ENCODE results near the gene CLIC5.

CLIC5 gene

DNA sequence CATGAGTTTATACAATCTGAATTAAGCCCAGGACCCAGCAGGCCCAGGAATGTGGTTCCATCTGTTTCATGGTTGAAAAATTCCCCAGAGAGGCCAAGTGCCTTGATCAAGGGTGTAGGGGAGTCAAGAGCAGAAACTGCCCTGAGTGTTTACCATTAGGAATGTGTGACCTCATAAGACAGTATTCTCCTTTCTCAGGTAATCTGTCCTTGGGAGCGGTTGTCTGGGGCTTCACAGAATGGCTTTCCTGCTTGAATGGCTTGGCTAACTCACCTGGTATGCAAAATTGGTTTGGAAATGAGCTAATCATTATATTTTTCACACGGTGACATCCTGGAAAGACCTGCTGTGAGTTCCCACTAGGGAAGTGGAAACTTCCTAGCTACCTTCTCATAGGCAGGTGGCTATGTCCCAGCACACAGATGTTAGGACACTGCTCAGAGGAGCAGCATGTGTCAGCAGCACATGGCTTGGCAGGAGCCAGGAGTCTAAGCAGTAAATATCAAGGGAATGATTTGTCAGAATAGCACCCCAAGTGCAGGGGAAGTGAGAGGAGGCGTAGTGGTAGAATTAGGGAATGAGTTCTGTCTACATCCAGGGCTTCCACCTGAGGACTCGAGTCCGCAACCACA lies 17.7 kb downstream of the CLIC5 start:
- DNase-seq (ENCODE audit: low spot score), result no peak

GRCh38 chr6:45991189-45991588 lies 24.5 kb downstream of the CLIC5 start:
- DNase-seq (ENCODE audit: low spot score), result no peak

DNA sequence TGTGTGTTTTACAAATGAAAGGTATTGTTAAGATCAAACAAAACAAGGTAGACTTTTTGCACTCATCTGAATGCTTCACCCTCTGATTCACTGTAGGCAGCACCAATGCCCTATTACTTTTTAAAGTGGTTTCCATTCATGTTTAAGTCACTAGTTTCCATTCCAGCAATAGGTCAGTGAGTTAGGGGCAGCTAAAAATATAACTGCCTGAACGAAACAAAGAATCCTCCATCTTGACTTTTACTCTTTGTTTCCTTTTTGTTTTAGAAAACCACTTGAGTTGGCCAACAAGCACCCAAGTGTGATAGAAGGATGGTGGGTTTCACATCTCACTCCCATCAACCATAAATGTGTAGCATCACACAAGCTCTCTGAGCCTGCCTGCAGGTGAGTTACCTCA lies 25.5 kb downstream of the CLIC5 start:
- DNase-seq (ENCODE audit: low spot score), result no peak

DNA sequence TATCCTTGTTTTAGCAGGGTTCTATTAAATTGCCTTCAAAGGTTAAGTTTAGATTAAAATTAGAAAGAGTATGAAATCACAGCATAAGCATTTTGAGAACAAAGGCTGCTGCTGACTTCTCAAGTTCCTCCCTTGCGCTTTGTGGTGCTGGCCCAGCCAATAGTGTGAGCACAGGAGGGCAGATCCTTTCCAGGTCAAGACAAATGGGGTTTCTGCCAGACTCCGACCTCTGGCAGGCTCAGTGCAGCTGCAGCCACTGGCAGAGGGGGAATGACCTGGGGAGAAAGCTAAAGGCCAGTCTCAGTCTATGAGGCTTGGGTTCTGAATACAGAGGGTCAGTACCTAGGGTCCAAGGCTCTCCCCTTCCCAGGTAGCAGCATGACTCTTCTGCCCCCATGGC lies 27.0 kb downstream of the CLIC5 start:
- DNase-seq (ENCODE audit: low spot score), result no peak

DNA sequence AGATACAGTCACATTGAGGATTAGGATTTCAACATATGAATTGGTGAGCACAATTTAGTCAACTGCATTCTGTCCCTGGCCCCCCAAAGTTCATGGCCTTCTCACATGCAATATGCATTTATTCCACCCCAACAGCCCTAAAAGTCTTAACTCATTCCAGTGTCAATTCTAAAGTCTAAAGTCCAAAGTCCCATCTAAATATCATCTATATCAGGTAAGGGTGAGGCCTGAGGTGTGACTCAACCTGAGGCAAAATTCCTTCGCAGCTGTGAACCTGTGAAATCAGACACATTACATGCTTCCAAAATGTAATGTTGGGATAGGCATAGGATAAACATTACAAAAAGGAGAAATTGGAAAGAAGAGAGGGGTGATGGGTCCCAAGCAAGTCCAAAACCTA lies 27.8 kb downstream of the CLIC5 start:
- no peak for DNase-seq (ENCODE audit: low spot score)

- no peak for DNase-seq (ENCODE audit: low spot score)
Measured at GRCh38 chr6:45986746-45987274, 28.9 kb downstream of the CLIC5 start.

GRCh38 chr6:45984788-45985425 lies 30.8 kb downstream of the CLIC5 start:
- no peak for DNase-seq (ENCODE audit: low spot score)

- no peak for DNase-seq (ENCODE audit: low spot score)
Measured at GRCh38 chr6:45984347-45984746, 31.3 kb downstream of the CLIC5 start.

DNA sequence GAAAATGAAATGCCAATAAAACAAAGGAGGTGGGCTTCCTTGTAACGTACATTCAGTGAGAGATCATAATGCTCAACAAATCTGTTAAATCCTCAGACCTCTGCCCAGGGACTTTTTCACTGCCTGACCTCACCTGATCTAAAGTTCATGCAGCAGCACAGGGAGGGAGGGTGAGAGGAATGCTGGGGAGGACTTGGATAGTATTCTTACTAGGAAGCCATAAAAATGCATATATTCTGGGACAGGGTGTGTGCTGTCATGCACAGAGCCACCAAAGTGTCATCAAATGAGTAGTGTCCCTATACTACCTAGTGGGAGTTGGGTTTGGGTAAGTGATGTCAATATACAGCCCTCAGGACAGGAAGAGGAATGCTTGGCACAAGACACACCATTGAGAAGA lies 32.6 kb downstream of the CLIC5 start:
- DNase-seq (ENCODE audit: low spot score), result no peak

GRCh38 chr6:45982280-45983036 lies 33.2 kb downstream of the CLIC5 start:
- no peak for DNase-seq (ENCODE audit: low spot score)

DNA sequence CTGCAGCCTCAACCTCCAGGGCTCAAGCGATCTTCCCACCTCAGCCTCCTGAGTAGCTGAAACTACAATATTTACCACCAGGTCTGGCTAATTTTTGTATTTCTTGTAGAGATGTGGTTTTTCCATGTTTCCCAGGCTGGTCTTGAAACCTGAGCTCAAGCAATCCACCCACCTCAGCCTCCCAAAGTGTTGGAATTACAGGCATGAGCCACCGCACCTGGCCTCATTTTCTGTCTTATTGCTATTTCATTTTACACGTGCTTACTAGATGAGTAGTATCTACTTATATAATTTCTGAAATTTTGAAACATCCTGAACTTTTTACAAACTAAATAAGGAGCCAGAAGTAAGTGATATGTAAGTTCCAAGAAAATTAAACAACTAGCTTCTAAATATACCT lies 34.6 kb downstream of the CLIC5 start:
- DNase-seq (ENCODE audit: low spot score), result no peak

- no peak for DNase-seq (ENCODE audit: low spot score)
Measured at GRCh38 chr6:45979311-45979710, 36.3 kb downstream of the CLIC5 start.

GRCh38 chr6:45974596-45974995 lies 41.1 kb downstream of the CLIC5 start:
- no peak for DNase-seq (ENCODE audit: low spot score)

DNA sequence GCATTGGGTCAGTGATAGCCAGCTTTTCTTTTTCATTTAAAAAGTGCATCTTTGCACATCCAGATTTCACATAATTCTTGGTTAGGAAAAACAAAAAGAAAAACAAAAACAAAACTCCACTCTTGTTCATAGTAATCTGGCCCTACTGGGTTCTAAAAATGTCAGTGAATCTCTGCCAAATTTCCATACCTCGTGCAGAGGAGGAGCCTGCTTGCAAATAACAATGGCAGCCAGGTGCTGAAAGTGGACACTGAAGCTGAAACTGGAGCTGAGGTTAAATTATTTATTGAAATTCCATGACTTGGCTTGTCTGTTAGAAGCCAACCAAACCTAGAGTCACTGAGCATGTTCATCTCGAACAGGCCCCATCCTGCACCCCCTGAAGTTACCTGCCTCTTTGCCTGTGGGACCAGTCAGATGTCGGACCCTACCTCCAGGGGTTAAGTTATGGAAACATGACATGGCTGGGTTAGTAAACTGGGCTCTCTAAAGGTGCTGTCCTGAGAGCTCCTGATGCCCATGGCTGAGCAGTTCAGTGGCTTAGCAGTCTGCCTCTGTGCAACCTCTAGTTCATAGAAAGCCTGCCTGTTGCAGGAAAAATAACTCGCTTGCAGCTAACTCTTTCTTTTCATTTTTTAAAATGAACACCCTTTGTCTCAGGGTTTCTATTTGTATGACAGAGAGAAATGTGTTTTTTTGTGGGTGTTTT lies 42.7 kb downstream of the CLIC5 start:
- no peak for DNase-seq (ENCODE audit: low spot score)

GRCh38 chr6:45971287-45971686 lies 44.4 kb downstream of the CLIC5 start:
- DNase-seq (ENCODE audit: low spot score), result no peak

DNA sequence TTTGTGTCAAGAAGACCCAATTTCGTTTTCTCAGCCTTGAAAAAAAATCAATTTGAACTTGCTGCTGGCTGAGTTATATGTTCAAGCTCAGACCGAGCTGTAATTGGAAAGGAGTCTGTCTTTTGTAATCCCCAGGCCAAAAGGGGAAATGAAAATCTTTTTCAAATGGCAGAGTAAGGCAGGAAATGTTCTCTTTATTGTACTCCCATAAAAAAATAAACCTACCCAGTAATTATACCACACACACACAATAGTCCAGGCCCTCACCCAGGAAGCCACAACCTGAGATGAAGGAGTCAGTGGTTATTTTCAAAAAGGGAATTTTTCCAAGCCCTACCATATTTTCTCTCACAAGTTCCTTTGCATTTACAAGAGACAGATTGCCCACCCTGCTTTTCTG lies 45.3 kb downstream of the CLIC5 start:
- no peak for DNase-seq (ENCODE audit: low spot score)

DNA sequence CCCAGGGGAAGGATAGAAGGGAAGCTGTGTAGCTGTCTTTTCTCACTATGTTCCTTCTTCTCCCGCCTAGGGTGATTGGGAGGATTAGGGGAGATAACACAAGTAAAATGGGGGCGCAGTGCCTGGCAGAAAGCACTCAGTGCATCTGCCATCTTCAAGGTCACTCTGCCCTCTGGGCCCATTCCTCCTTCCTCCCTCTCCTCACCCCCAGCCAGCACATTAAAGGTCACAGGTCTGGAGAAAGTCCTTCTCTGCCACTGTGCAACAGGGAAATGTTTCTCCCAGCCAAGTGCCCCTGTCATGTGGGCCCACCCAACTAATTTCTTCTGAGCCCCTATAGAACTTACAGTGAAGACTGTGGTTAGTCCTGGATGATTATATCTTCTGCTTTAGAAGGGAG lies 45.8 kb downstream of the CLIC5 start:
- DNase-seq (ENCODE audit: low spot score), result no peak

- DNase-seq (ENCODE audit: low spot score), result no peak
Measured at GRCh38 chr6:45969026-45969425, 46.6 kb downstream of the CLIC5 start.

DNA sequence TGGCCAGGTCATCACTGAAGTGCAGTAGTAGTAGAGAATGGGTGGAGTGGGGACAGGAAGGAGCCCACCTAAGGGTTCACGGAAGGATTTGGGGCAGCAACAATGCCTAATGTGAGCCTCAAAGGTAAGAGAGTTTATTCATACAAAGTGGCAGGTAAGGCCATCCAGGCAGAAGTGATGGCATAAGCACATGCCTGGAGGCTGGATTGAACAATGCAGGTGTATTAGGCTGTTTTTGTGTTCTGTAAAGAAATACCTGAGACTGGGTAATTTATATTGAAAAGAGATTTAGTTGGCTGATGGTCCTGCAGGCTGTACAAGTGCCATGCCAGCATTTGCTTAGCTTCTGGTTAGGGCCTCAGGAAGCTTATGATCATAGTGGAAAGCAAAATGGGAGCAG lies 48.3 kb downstream of the CLIC5 start:
- DNase-seq (ENCODE audit: low spot score), result no peak

DNA sequence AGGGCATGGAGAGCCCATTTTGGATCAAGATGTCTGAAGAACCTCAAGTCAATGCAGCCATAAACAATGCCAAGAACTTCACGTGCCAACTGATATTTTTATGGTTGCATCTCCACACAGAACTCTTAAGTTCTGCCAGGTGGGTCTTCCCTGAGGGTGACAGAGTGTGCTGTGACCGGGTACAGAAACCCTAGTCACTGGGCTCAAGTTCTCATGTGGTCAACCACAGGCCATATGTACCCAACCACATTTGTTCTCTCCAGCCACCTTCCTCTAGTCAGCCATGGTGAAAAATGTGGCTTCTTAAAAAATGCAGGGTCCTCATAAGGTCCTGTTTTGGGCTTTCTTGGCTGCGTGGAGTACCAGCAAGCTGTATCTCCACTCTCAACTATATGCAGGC lies 48.9 kb downstream of the CLIC5 start:
- no peak for DNase-seq (ENCODE audit: low spot score)

- DNase-seq (ENCODE audit: low spot score), result no peak
Measured at GRCh38 chr6:45966340-45966739, 49.3 kb downstream of the CLIC5 start.

DNA sequence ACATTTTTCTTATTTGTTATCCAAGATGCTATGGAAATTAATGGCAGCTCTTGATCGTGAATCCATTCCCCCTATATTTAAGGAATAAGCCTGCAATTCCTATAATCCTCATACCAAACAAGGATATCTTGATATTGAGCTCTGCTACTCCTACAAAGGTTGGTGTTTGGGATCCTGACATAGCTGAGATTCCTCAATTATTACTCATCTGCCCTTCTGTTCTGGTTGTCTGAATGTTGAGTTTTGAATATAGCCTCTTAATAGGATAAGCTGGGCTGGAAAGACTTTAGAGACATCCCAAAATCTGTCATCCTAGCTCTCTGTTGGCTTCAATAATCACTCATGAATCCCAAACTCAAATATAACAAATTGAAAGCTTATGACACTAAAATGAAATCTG lies 49.9 kb downstream of the CLIC5 start:
- DNase-seq (ENCODE audit: low spot score), result peak; percentile 78

DNA sequence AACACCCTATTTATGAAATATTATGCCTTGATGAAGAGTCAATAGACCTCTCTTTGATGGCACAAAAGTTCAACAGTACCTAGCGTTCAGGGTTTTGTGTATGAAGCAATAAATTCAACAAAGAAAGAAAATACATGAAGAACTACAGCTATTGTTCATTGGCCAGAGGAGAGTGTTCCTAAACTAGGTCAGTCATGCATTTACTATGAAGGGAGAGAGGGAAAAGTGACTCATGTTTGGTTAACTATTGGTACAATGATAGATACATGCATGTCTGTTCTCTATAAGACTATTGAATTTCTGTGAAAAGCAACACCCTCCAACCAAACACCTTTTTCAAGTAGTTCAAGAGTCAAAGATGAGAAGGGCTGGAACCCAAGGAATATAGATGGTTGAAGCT lies 50.7 kb downstream of the CLIC5 start:
- DNase-seq (ENCODE audit: low spot score), result peak; percentile 17

All from GM03348 (cell line).